ENCODE data around the gene CALN1.

CALN1 gene

GRCh38 chr7:72038022-72038732 is 374.0 kb downstream of the CALN1 start:
- no peak for DNase-seq (ENCODE audit: low read depth)

DNA sequence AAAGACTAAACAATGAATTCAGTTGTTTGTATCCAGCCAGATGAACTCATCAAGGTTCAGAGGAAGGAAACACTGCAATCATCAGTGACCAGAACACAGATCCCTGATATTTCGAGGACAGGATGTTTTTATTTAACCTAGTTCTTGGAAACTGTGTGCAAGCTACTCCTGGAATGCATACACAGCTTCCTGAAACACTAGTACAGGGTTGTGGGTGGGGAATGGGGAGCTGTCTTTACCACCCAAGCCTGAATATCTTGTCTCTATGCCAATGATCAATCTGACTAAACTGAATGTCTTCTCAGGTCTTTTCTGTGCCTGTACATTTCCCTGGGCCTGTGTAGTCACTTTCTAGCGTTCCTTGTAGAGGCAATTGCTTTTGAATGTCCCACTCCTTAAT is 374.6 kb downstream of the CALN1 start:
- no peak for DNase-seq (ENCODE audit: low read depth)

DNA sequence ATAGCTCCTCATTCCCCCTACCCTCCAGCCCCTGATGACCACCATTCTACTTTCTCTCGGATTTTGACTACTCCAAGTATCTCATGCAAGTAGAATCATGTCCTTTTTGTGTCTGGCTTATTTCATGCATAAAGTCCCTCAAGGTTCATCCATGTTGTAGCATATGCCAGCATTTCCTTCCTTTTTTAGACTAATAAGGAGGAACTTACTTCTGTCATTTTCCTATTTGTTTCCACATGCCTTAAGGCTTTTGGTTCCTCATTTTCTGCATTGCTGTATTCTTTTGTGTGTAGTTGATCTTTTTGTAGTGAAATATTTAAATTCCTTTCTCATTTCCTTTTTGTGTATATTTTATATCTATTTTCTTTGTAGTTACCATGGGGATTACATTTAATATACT is 376.9 kb downstream of the CALN1 start:
- DNase-seq (ENCODE audit: low read depth), result no peak

GRCh38 chr7:72032934-72033333 is 379.2 kb downstream of the CALN1 start:
- no peak for DNase-seq (ENCODE audit: low read depth)

GRCh38 chr7:72030994-72031667 is 381.0 kb downstream of the CALN1 start:
- no peak for DNase-seq (ENCODE audit: low read depth)

DNA sequence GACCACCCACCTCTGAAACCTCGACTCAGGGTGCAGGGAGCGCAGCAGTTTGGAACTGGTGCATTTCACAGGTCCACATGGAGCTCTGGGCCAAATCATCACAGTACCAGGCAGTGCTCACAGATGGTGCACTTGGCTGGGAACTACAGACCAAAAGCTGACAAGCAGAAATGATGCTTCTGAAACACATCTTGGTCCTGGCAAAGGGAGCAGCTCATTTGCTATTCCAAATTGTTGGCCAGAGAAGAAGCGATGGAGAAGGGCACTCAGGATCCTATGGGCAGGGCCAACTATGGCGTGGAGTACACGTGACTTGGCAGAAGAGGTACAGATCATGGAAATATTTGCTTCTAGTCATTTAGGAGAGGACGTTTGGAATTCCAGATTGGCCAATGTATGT is 383.9 kb downstream of the CALN1 start:
- DNase-seq (ENCODE audit: low read depth), result no peak

DNA sequence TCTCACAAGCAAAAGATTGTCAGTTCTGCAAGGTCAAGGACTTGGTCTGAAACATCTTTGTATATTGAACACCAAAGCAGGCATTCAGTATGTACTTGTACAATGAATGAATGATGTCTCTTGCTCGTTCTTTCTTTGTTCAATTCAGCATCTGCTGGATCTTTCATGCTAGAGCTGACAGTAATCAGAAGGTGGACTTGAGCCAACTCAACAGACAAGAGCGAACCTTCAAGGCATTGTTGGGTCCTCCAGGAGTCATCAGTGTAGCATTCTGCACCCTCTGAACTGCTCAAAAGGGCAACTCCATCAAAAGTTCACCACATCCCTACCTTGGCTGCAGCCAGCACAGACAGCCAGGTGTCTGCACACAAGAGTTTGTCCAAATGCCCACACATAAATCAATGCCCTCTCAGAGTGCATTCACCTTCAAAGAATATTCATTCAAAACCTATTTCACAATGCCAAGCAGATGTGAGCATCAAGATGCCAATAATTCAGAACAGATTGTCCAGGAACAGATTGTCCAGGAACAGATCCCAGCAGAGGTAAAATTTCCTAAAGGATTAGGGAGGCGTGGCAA is 386.7 kb downstream of the CALN1 start:
- no peak for DNase-seq (ENCODE audit: low read depth)

GRCh38 chr7:72023926-72024325 is 388.2 kb downstream of the CALN1 start:
- no peak for DNase-seq (ENCODE audit: low read depth)

- no peak for DNase-seq (ENCODE audit: low read depth)
Observed at GRCh38 chr7:72021716-72022115, 390.4 kb downstream of the CALN1 start.

GRCh38 chr7:72020311-72020710 is 391.8 kb downstream of the CALN1 start:
- no peak for DNase-seq (ENCODE audit: low read depth)

GRCh38 chr7:72019436-72019835 is 392.7 kb downstream of the CALN1 start:
- no peak for DNase-seq (ENCODE audit: low read depth)

DNA sequence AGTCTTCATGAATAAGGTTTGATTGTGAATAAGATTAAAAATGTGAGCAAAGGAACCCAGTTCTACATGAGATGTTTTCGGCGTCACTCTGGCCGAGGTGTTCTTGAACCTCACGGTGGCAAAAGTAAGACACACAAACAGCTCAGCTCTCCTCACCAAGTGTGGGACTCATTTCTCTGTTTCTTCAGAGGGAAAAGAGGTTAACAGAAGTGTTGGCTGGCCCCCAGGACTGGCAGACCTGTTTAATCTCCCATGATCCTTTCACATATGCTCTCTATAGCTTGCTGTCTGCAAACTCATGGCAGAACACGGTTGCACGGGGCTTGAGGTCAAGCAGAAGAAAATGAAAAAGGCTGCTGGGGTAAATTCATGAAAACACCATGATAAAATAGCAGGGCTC is 394.4 kb downstream of the CALN1 start:
- no peak for DNase-seq (ENCODE audit: low read depth)

- DNase-seq (ENCODE audit: low read depth), result no peak
Observed at GRCh38 chr7:72016574-72016973, 395.6 kb downstream of the CALN1 start.

DNA sequence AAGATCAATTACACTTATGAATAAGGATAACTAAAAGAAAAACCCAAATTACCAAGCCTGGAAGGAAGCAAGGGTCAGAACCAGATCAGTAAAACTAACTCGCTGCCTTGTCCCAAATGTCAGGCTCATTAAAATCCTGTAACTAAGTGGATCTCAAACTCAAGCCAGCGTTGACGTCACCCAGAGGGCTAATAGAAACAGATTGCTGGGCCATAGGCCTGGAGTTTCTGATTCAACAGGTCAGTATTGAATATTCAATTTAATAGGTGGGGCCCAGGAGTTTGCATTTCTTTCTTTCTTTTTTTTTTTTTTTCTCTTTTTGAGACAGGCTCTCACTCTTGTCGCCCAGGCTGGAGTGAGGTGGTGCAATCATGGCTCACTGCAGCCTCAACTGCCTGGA is 397.0 kb downstream of the CALN1 start:
- DNase-seq (ENCODE audit: low read depth), result no peak

DNA sequence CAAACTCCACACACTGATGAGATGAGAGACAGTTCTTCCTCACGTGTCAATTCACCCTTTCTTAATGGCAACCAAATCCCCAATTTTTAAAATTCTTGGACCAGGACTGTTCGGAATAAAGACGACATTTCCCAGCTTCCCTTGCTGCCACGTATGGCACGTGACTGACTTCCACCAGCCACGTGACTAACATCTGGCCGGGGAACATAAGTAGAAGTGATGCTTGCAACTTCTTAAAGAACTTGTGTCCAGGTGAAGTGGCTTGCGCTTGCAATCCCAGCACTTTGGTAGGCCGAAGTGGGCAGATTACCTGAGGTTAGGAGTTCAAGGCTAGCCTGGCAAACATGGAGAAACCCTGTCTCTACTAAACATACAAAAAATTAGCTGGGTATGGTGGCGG is 405.1 kb downstream of the CALN1 start:
- DNase-seq (ENCODE audit: low read depth), result no peak

DNA sequence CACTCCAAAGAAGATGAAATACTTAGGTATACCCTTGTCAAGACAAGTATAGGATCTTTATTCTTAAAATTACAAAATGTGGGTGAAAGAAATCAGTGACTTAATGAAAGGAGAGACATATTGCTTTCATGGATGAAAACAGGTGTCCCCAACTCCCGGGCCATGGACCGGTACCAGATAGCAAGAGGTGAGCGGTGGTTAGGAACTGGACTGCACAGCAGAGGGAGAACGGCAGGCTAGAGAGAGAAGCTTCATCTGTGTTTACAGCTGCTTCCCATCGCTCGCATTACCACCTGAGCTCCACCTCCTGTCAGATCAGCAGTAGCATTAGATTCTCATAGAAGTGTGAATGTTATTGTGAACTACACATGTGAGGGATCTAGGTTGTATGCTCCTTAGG is 408.9 kb downstream of the CALN1 start:
- no peak for DNase-seq (ENCODE audit: low read depth)

DNA sequence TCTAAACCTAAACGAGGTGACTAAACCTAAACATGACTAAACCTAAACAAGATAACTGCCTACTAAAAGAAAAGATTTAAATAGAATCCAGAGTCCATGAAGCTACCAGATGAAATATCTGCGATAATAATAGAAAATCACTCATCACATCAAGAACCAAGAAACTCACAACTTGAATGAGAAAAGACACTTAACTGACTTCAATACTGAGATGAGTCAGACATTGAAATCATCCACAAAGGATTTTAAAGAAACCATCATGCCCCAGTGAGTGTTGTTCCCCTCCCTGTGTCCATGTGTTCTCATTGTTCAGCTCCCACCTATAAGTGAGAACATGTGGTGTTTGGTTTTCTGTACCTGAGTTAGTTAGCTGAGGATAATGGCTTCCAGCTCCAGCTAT is 416.0 kb downstream of the CALN1 start:
- DNase-seq (ENCODE audit: low read depth), result no peak

DNA sequence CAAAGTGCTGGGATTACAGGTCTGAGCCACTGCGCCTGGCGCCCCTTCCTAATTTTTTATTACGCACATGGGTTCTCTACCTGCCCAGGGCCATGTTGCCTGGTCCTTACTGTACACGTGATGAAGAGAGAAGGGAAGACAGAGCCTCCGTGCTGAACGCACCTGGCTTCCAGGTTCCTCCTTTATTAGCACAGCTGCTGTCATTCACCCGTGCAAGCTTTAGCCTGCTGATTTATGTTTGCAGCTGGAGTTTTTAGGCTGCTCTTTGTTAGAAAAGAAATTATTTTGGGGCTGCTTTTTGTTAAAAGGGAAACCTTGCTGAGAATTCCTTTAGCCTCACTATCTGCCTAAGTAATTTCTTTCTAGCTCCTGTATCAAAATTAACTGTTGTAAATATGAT is 417.0 kb downstream of the CALN1 start:
- no peak for DNase-seq (ENCODE audit: low read depth)

- DNase-seq (ENCODE audit: low read depth), result no peak
Observed at GRCh38 chr7:71991586-71991985, 420.6 kb downstream of the CALN1 start.

GRCh38 chr7:71990138-71990462 is 422.0 kb downstream of the CALN1 start:
- DNase-seq (ENCODE audit: low read depth), result no peak

GRCh38 chr7:71988201-71988600 is 423.9 kb downstream of the CALN1 start:
- DNase-seq (ENCODE audit: low read depth), result no peak

GRCh38 chr7:71987200-71987767 is 424.9 kb downstream of the CALN1 start:
- DNase-seq (ENCODE audit: low read depth), result no peak

DNA sequence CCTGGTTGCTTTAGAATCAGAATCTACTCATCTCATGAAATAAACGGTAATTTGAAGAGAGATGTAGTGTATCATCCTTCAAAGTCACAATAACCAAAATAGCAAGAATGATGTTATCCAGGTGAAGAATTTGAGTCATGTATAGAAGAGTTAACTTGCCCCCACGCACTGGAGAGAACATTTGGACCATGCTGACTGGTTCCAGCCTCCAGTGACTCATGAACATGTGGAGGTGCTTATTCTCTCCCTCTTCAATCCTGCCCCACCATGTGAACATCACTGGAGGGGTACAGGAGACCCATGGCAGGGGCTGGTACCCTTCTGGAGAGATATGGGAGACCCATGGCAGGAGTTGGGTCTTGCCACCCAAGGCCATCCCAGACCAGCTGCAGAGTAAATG is 427.8 kb downstream of the CALN1 start:
- DNase-seq (ENCODE audit: low read depth), result no peak
